ENCODE data around the gene LILRA2.
"Not testable (repeated sequence)": the region's sequence is repeated elsewhere in the genome, so short reads cannot be mapped to it uniquely, and the experiment has no call there.

LILRA2 gene

DNA sequence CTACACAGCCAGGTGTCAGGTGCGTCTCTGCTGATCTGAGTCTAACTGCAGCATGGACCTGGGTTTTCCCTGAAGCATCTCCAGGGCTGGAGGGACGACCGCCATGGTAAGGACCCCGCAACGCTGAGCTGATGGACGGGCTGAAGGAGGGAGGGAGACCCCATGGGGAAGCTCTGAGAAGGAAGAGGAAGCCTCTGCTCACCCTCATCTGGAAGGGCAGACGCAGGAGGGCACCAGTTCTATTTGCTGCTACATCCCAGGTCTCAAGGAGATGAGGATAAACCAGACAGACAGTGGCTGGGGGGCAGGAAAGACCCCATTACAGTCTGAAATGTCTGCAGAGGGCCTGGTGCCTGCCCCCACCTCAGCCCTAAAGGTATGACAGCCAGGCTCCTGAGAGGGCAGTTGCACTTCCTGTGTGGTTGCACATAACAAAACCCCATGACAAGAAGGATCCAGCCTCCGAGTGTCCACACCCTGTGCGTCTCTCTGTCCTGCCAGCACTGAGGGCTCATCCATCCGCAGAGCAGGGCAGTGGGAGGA is at the start of gene LILRA2:
Gene LILRA2 (plus strand): TSS at position 461 of the 543 bp plus-strand sequence. CDS start 89 bp downstream, outside the sequence.
- DNase-seq: no peak

DNA sequence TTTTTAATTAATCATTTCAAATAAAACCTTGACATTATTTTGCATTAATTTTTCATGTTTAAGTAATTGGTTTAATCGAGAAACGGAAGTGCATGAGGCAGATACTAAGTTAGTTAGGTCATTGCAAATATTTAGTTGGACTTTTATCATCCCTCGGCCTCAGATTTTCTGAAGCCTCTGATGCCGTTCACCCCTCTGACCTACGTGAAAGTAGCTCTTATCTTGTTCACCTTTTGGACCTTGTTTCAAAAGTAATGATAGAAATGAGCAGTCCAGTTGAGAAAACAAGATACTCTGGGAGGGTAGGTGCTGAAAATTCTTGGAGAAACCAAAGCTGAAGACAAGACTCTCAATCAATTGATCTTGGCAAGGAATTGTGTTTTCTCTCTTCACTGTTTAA is 48.0 kb upstream of the LILRA2 start:
- DNase-seq: no peak

- no peak for DNase-seq
These were observed 46.6 kb upstream of the LILRA2 start for GRCh38 chr19:54526972-54527371.

DNA sequence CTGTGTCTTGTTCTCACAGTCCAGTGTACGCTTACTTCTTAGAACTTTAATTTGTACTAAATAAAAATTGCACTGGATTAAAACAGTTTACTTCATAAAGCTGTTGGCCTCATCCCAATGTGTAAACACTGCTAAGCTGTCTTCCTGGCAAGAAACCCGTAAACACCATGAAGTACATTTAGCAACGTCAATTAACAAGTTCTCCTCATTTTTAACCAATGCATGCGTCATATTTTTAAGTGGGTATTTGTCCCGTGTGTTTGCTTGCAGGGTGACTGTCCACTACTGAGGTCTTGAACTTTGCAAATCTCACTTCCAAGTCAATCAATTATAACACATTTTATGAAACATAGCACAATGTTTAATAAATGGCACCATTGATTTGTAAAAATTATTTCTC is 42.7 kb upstream of the LILRA2 start:
- no peak for DNase-seq

- DNase-seq: no peak
These were observed 41.1 kb upstream of the LILRA2 start for GRCh38 chr19:54532528-54532927.

DNA sequence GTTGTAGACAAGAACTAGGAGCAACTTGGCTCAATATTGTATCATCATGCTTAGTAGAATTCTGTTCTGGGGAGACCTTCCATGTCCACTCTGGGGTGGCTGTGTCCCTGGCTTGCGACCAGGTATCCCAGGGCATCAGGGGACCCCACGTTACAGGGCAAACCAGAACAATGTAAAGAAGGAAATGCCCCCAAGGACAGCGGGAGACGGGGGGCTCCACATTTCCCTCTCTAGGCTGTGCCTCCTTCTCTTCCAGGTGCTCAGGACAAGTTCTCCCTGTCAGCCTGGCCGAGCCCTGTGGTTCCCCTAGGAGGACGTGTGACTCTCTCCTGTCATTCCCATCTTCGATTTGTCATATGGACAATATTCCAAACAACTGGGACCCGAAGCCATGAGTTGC is 40.1 kb upstream of the LILRA2 start:
- DNase-seq: no peak

DNA sequence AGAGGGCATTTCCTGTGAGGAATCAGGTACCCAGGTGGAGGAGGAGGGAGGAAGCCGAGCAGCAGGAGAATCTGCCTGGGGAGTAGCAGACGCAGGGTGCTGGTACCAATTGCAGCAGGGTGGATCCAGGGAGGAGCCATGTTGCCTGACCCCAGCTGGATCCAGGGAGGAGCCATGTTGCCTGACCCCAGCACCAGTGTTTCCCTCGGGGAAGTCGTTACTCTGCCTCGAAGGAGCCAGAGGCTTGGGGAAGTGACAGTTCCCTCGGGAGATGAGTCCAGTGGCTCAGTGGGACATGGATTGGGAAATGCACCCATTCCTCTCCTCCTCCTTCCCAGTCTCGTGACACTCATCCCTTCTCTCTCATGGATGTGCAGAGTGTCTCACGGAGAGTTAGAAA is 39.4 kb upstream of the LILRA2 start:
- DNase-seq: no peak

- no peak for DNase-seq
These were observed 38.0 kb upstream of the LILRA2 start for GRCh38 chr19:54535601-54536000.

- no peak for DNase-seq
These were observed 36.6 kb upstream of the LILRA2 start for GRCh38 chr19:54536956-54537355.

- no peak for DNase-seq
These were observed 31.9 kb upstream of the LILRA2 start for GRCh38 chr19:54541712-54542111.

- DNase-seq: no peak
These were observed 24.8 kb upstream of the LILRA2 start for GRCh38 chr19:54548806-54549205.

GRCh38 chr19:54549224-54549623 is 24.4 kb upstream of the LILRA2 start:
- DNase-seq: no peak

- no peak for DNase-seq
These were observed 22.3 kb upstream of the LILRA2 start for GRCh38 chr19:54551293-54551692.

- DNase-seq: no peak
These were observed 21.4 kb upstream of the LILRA2 start for GRCh38 chr19:54551950-54552912.

DNA sequence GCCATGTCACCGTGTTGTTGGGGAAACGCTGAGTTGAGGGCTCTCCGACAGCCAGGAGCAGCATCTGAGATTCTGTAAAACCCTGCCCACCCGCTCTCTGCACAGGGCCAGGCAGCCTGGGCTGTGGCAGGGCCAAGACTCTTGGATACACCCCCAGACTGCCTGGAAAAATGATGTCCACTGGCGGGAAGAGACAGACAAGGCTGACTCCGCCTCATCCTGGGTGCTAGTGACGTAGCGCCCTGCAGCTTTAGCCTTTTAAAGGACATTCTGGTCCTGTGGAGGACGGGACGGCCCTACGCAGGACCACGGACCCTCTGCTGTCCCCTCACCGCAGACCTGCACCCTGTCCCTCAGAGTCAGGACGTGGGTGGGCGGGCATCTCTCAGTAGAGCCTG is 20.7 kb upstream of the LILRA2 start:
- no peak for DNase-seq

GRCh38 chr19:54554006-54554405 is 19.6 kb upstream of the LILRA2 start:
- no peak for DNase-seq

GRCh38 chr19:54554896-54555295 is 18.7 kb upstream of the LILRA2 start:
- no peak for DNase-seq

- no peak for DNase-seq
These were observed 17.4 kb upstream of the LILRA2 start for GRCh38 chr19:54556194-54556593.

DNA sequence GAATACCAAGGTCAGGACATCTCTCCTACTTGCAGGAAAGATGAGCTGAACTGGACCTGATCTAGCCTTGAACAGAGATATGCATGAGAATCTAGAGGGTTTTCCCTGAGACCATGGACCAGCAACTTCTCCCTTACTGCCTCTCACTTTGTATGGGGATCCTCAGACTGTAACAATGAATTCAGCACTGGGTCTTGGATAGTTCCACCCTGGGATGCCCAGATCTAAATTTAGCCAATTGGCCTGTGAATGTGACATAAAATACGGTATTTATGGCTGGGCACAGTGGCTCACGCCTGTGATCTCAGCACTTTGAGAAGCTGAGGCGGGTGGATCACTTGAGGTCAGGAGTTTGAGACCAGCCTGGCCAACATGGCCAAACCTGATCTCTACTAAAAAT is 15.3 kb upstream of the LILRA2 start:
- DNase-seq: no peak

DNA sequence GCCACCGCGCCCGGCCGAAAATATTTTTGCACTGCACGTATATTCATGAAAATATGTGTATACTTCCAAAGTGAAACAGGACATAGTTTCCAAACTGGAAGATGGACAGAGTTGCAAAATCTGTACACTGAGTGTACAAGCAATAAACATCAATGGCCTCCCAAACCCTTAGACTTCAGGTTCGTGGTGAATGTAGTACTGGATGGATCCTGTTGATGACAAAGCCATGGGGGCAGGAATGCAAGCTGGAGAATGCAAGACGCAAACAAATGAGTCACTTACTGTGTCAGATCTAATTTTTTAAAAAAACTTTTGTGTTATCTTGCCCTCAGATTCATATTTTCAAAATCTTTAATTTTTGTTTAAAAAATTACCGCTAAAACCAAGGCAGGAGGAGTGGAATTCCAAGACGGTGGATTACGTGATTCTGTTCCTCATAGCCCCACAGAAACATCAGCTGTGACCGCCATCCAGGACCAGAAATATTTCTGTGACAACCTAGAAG is 12.7 kb upstream of the LILRA2 start:
- DNase-seq: no peak

- no peak for DNase-seq
These were observed 11.8 kb upstream of the LILRA2 start for GRCh38 chr19:54561840-54562239.

DNA sequence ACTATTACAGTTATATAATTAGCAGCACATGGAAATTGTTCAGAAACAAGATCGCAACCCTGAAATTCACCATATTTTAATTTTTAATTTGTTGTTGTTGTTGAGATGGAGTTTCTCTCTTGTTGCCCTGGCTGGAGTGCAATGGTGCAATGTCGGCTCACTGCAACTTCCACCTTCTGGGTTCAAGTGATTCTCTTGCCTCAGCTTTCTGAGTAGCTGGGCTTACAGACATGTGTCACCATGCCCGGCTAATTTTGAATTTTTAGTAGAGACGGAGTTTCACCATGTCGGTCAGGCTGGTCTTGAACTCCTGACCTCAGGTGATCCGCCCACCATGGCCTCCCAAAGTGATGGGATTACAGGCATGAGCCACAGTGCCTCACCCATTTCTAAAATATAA is 10.4 kb upstream of the LILRA2 start:
- not testable (repeated sequence) for DNase-seq

- no peak for DNase-seq
These were observed 3.3 kb upstream of the LILRA2 start for GRCh38 chr19:54570316-54570715.

Measured in activated CD8-positive, alpha-beta memory T cell treated with anti-CD3 and anti-CD28 coated beads, Interleukin-2, amount 50 U/mL, for 4 hours (primary cell).